Activated gamma-delta T cell treated with Interleukin-2 at 50 U/mL for 16 hours (primary cell): ENCODE measurements around the gene CLEC9A.

Experiments used
- DNase-seq: peaks from one replicate; pipeline ENCODE4 v3.0.0-alpha.2; 2020

The CLEC9A gene

GRCh38 chr12:10067942-10068341 is 37.5 kb downstream of the CLEC9A start:
- DNase-seq, result no peak

GRCh38 chr12:10068644-10069043 is 38.2 kb downstream of the CLEC9A start:
- DNase-seq, result no peak

GRCh38 chr12:10069099-10069498 is 38.6 kb downstream of the CLEC9A start:
- no peak for DNase-seq

- DNase-seq, result no peak
Observed at GRCh38 chr12:10069976-10070375, 39.5 kb downstream of the CLEC9A start.

- no peak for DNase-seq
Observed at GRCh38 chr12:10070380-10070779, 39.9 kb downstream of the CLEC9A start.

GRCh38 chr12:10072131-10072530 is 41.6 kb downstream of the CLEC9A start:
- DNase-seq, result no peak

GRCh38 chr12:10073261-10073660 is 42.8 kb downstream of the CLEC9A start:
- DNase-seq, result no peak

- no peak for DNase-seq
Observed at GRCh38 chr12:10075451-10075850, 45.0 kb downstream of the CLEC9A start.

- no peak for DNase-seq
Observed at GRCh38 chr12:10082117-10082874, 51.8 kb downstream of the CLEC9A start.

- DNase-seq, result no peak
Observed at GRCh38 chr12:10084733-10085132, 54.3 kb downstream of the CLEC9A start.

- no peak for DNase-seq
Observed at GRCh38 chr12:10086387-10086786, 55.9 kb downstream of the CLEC9A start.

- no peak for DNase-seq
Observed at GRCh38 chr12:10088031-10088430, 57.5 kb downstream of the CLEC9A start.

GRCh38 chr12:10088955-10089900 is 58.7 kb downstream of the CLEC9A start:
- no peak for DNase-seq

- DNase-seq, result no peak
Observed at GRCh38 chr12:10094646-10095395, 64.3 kb downstream of the CLEC9A start.

GRCh38 chr12:10095971-10096370 is 65.5 kb downstream of the CLEC9A start:
- no peak for DNase-seq

- no peak for DNase-seq
Observed at GRCh38 chr12:10097521-10097920, 67.0 kb downstream of the CLEC9A start.

- no peak for DNase-seq
Observed at GRCh38 chr12:10098791-10099190, 68.3 kb downstream of the CLEC9A start, which contains the start of gene CLEC1A. Gene CLEC1A (minus strand): TSS chr12:10098985. CDS start chr12:10098922, 63 bp downstream.

- DNase-seq, result no peak
Observed at GRCh38 chr12:10101042-10101579, 70.6 kb downstream of the CLEC9A start.

- DNase-seq, result no peak
Observed at GRCh38 chr12:10101648-10102220, 71.3 kb downstream of the CLEC9A start.

GRCh38 chr12:10102322-10102721 is 71.8 kb downstream of the CLEC9A start:
- DNase-seq, result no peak

- no peak for DNase-seq
Observed at GRCh38 chr12:10110256-10110844, 79.9 kb downstream of the CLEC9A start.

GRCh38 chr12:10111451-10111850 is 81.0 kb downstream of the CLEC9A start:
- DNase-seq, result no peak
